PFSK-1 (cell line): ENCODE results near the gene RBM47.

Source experiments
- FOXP2 ChIP-seq: optimal IDR thresholded peaks from 2 replicates; pipeline ENCODE3; 2011; ENCODE audit warnings: borderline replicate concordance, control low read depth, inconsistent platforms; ENCODE audit not compliant: insufficient read depth; ENCODE audit errors: extremely low read length, extremely low read depth
- POLR2AphosphoS5 ChIP-seq: IDR thresholded peaks from 2 replicates; pipeline ENCODE4 v1.6.1; 2012; ENCODE audit warnings: low read depth, mild to moderate bottlenecking, control low read depth, low read length, moderate library complexity
- SIN3A ChIP-seq: IDR thresholded peaks from 2 replicates; pipeline ENCODE4 v1.6.1; 2012; ENCODE audit warnings: mild to moderate bottlenecking, low read length, moderate library complexity, borderline replicate concordance; ENCODE audit not compliant: insufficient read depth
- TAF1 ChIP-seq: IDR thresholded peaks from 2 replicates; pipeline ENCODE4 v1.6.1; 2012; ENCODE audit warnings: low read length, control low read depth, borderline replicate concordance; ENCODE audit not compliant: insufficient read depth
- TF ChIP-seq, protein P1 (sequence below), 2 experiments: IDR thresholded peaks; 2 replicates each; pipeline versions ENCODE4 v1.6.1 to v1.8.0; 2011 to 2012; ENCODE audit warnings: low read depth in 2 of 2, low read length in 2 of 2, control low read depth in 1 of 2, inconsistent platforms in 1 of 2, mild to moderate bottlenecking in 1 of 2, moderate library complexity in 1 of 2; ENCODE audit not compliant: insufficient read depth in 1 of 2

RBM47 gene

DNA sequence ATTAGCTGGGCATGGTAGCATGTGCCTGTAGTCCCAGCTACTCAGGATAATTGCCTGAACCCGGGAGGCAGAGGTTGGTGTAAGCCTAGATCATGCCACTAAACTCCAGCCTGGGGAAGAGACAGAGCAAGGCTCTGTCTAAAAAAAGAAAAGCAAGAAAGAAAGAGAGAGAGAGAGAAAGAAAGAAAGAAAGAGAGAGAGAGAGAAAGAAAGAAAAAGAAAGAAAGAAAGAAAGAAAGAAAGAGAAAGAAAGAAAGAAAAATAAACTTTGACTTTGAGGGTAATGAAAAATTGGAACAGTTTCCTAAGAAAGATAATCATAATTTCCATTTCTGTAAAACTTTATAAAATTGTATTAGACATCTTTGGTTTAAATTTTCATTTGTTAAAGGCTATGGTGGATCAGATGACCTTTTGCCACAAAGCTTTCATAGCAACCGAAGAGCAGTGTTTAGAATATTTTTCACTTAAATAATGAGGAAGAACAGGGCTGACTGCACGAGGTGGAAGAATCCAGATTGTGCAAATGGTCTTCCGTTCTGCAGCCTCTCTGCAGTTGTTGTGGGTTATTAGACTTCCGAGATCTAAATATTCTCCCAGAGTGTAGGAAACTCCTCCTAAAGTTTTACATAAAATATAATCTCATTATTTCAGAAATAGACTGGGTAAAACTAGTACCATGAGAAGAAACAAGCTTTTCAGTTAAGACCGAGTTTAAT lies 55.9 kb downstream of the RBM47 start:
- TF ChIP-seq POLR2AphosphoS5 (no peak), FOXP2 (no peak), TAF1 (no peak), SIN3A (no peak)
- TF ChIP-seq, protein P1, sequence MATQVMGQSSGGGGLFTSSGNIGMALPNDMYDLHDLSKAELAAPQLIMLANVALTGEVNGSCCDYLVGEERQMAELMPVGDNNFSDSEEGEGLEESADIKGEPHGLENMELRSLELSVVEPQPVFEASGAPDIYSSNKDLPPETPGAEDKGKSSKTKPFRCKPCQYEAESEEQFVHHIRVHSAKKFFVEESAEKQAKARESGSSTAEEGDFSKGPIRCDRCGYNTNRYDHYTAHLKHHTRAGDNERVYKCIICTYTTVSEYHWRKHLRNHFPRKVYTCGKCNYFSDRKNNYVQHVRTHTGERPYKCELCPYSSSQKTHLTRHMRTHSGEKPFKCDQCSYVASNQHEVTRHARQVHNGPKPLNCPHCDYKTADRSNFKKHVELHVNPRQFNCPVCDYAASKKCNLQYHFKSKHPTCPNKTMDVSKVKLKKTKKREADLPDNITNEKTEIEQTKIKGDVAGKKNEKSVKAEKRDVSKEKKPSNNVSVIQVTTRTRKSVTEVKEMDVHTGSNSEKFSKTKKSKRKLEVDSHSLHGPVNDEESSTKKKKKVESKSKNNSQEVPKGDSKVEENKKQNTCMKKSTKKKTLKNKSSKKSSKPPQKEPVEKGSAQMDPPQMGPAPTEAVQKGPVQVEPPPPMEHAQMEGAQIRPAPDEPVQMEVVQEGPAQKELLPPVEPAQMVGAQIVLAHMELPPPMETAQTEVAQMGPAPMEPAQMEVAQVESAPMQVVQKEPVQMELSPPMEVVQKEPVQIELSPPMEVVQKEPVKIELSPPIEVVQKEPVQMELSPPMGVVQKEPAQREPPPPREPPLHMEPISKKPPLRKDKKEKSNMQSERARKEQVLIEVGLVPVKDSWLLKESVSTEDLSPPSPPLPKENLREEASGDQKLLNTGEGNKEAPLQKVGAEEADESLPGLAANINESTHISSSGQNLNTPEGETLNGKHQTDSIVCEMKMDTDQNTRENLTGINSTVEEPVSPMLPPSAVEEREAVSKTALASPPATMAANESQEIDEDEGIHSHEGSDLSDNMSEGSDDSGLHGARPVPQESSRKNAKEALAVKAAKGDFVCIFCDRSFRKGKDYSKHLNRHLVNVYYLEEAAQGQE (IDR thresholded peaks at IDR 0.05; ENCODE audit: insufficient read depth in 1 of 2, low read depth in 2 of 2, low read length in 2 of 2) = no peak

DNA sequence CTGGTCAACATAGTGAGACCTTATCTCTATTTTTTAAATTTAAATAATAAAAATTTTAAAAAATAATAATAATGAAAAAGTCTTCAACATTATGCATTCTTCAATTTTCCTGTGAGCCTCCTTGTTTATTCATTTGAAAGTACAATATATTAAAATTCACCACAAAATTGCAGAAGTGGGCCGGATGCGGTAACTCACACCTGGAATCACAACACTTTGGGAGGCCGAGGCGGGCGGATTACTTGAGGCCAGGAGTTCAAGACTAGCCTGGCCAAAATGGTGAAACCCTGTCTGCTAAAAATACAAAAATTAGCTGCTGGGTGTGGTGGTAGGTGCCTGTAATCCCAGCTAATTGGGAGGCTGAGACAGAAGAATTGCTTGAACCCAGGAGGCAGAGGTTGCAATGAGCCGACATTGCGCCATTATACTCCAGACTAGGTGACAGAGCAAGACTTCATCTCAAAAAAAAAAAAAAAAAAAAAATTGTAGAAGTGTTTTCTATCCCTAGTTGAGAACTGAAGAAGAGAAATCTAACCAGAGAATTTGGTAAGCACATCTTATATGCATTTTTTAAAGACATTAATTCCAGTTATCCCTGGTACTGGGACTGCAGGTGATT lies 56.9 kb downstream of the RBM47 start:
- TF ChIP-seq, protein P1 (IDR thresholded peaks at IDR 0.05; ENCODE audit: insufficient read depth in 1 of 2, low read depth in 2 of 2, low read length in 2 of 2) = no peak
- TF ChIP-seq FOXP2 (no peak), SIN3A (no peak), TAF1 (no peak), POLR2AphosphoS5 (no peak)

DNA sequence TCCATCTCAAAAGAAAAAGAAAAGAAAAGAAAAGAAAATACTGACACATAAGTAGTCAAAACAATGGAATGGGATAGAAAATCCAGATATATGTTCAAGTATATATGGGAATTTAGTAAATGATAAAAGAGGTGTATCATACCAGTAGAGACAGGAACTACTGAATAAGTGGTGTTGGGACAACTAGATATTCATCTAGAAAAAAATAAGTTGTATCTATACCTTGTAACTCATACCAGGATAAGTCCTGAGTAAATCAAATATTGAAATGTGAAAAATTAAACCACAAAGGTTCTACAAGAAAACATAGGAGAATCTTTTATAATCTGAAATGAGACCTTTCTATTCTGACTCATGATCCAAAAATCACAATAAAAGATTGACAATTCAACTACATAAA lies 58.5 kb downstream of the RBM47 start:
- no peak for TF ChIP-seq TAF1
- no peak for TF ChIP-seq FOXP2
- TF ChIP-seq SIN3A = no peak
- TF ChIP-seq POLR2AphosphoS5 = no peak
- TF ChIP-seq, protein P1 (IDR thresholded peaks at IDR 0.05; ENCODE audit: insufficient read depth in 1 of 2, low read depth in 2 of 2, low read length in 2 of 2) = no peak

DNA sequence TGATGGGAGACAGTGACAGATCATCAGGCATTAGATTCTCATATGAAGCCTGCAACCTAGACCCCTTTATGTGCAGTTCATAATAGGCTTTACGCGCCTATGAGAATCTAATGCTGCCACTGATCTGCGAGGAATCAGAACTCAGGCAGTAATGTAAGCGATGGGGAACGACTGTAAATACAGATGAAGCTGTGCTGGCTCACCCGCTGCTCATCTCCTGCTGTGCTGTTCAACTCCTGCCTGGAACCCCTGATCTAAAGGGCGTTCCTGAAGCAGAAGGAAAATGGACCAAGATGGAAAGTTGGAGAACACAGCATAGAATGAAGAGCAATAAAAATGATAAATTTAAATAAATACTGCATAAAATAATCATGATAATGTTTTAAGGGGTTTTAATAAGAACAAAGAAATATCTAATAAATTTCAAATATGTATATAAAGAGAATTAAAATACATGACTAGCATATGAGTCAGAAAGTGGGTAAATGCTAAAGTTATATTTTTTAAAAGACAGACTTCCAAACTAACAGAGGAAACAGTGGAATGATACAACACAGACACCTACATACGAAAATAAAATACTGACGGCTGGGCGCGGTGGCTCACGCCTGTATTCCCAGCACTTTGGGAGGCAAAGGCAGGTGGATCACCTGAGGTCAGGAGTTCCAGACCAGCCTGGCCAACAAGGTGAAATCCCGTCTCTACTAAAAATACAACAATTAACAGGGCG lies 59.2 kb downstream of the RBM47 start:
- TF ChIP-seq POLR2AphosphoS5 (no peak), SIN3A (no peak), FOXP2 (no peak), TAF1 (no peak)
- TF ChIP-seq, protein P1 (IDR thresholded peaks at IDR 0.05; ENCODE audit: insufficient read depth in 1 of 2, low read depth in 2 of 2, low read length in 2 of 2) = no peak
